ENCODE data around the gene MDM4.
"Not testable (repeated sequence)": the region's sequence is repeated elsewhere in the genome, so short reads cannot be mapped to it uniquely, and the experiment has no call there.

MDM4 gene

DNA sequence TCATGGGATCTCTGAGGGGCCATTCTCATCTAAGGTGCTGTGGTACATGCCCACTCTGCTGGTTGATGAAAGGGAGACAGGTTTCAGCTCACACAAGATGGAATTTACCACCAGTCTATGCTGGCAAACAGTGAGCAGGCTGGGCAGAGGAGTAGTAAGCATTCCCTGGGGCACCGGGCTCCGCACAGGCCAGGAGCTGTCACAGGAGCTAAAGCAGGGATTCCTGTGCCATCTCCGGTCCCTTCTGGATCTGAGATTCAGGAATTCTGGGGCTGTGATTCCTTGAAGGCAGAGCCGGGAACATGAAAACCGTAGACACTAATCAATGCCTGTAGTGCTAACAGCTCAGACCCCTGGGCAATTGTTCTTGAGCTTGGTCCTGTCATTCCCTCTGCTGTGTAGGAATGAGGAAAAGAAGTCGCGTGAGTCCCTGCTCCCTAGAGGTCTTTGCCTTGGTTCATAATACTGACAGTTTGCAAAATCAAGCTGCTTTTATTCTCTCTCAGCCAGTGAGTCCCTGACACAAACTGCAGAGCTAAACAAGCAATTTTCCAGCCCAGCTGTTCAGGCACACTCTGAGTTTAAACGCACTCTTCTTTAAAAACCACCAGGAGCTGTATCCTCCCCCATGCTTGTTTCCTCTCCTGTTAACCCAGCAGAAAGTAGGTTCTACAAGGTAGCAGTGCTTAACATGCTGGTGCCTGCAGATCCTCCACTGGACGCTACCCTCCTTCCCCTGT lies 52.5 kb downstream of the MDM4 start:
- Mint-ChIP-seq H3K27ac (no peak overlapping the region), H3K9me3 (no peaks in the 10 kb centered on the region), H3K4me3 (no peak overlapping the region), H3K36me3 (ENCODE audit: low read depth) (no peaks in the 10 kb centered on the region), H3K27me3 (ENCODE audit: low read depth, poor library complexity) (peaks cover 4% of the 10 kb centered on the region), H3K4me1 (peaks cover 40% of the 10 kb centered on the region)
- TF ChIP-seq, protein P1, sequence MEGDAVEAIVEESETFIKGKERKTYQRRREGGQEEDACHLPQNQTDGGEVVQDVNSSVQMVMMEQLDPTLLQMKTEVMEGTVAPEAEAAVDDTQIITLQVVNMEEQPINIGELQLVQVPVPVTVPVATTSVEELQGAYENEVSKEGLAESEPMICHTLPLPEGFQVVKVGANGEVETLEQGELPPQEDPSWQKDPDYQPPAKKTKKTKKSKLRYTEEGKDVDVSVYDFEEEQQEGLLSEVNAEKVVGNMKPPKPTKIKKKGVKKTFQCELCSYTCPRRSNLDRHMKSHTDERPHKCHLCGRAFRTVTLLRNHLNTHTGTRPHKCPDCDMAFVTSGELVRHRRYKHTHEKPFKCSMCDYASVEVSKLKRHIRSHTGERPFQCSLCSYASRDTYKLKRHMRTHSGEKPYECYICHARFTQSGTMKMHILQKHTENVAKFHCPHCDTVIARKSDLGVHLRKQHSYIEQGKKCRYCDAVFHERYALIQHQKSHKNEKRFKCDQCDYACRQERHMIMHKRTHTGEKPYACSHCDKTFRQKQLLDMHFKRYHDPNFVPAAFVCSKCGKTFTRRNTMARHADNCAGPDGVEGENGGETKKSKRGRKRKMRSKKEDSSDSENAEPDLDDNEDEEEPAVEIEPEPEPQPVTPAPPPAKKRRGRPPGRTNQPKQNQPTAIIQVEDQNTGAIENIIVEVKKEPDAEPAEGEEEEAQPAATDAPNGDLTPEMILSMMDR (IDR thresholded peaks at IDR 0.05) = no peak
- no peak for DNase-seq

DNA sequence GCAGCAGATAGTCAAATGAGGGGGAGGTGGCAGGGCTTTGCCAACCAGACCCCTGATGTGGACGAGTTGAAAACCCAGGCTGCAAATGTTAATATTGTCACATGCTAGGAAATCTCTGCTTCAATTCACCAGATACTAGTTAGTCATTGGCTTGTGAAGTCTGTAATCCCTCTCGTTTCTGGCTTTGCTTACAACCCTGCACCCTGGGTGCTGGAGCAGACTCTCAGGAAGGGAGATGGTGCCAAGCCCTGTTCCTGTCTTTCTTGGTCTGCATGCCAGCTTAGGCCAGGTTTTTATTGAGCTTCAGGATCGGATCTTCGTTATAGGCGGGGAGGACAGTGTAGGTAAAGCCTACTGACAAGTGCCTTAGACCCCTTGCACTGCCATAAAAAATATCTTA lies 53.3 kb downstream of the MDM4 start:
- Mint-ChIP-seq H3K27ac (no peak overlapping the region), H3K9me3 (no peaks in the 10 kb centered on the region), H3K27me3 (ENCODE audit: low read depth, poor library complexity) (peaks cover 5% of the 10 kb centered on the region), H3K4me3 (no peak overlapping the region), H3K4me1 (peaks cover 47% of the 10 kb centered on the region), H3K36me3 (ENCODE audit: low read depth) (no peaks in the 10 kb centered on the region)
- TF ChIP-seq, protein P1 (IDR thresholded peaks at IDR 0.05) = no peak
- DNase-seq = no peak

DNA sequence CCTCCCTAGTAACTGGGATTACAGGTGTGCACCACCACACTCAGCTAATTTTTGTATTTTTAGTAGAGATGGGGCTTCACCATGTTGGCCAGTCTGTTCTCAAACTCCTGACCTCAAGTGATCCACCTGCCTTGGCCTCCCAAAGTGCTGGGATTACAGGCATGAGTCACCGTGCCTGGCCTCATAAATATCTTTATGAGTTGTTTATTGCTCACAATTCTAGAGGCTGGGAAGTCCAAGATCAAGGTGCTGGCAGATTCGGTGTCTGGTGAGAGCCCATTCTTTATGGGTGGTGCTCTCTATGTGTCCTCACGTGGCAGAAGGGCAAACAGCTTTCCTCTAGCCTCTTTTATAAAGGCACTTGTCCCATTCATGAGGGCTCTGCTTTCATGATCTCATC lies 53.8 kb downstream of the MDM4 start:
- H3K27ac Mint-ChIP-seq; H3K27me3 Mint-ChIP-seq (ENCODE audit: low read depth, poor library complexity); H3K9me3 Mint-ChIP-seq; DNase-seq; H3K36me3 Mint-ChIP-seq (ENCODE audit: low read depth); H3K4me3 Mint-ChIP-seq: not testable (repeated sequence)
- peaks cover 53% of the 10 kb centered on the region for H3K4me1 Mint-ChIP-seq

DNA sequence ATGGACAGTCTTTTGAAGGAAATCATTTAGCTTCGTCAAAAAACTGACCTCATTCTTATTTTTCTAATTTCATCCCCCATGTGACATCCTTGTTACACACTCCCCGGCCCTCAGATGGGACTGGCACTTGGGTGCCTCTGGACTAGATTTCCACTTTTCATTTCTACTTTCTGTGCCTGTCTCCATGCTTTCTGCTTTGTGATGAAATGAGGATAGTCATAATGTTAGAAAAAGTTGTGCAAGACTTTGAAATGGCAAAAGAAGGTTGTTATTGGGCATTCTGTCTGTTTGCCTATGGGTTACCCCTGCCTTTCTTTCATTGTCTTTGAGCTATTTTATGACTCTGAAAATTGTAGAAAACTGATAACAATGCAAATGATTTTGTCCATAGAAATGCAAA lies 54.9 kb downstream of the MDM4 start:
- H3K27me3 Mint-ChIP-seq (ENCODE audit: low read depth, poor library complexity) = peaks cover 16% of the 10 kb centered on the region
- TF ChIP-seq, protein P1 (IDR thresholded peaks at IDR 0.05) = no peak
- H3K27ac Mint-ChIP-seq = no peak overlapping the region
- no peak overlapping the region for H3K4me3 Mint-ChIP-seq
- no peaks in the 10 kb centered on the region for H3K36me3 Mint-ChIP-seq (ENCODE audit: low read depth)
- no peak for DNase-seq
- peaks cover 56% of the 10 kb centered on the region for H3K4me1 Mint-ChIP-seq
- no peaks in the 10 kb centered on the region for H3K9me3 Mint-ChIP-seq

DNA sequence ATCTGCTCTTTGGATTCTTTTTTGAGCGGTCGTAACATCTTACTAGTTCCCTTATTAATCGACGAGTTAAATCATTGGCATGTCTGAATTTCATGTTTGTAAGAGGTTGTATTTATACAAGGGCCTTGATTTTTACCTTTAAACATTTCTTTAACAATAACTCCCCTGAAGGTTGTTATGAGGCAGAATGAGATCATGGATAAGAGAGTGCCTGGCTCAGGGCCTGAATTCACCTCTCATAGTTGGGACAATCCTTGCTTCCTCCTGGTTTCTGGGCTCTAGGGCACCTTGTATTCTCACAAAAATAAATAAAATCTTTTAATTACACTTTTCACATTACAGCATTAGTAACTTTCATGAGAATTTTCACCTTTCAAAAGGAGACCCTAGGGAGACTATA lies 55.4 kb downstream of the MDM4 start:
- TF ChIP-seq, protein P1 (IDR thresholded peaks at IDR 0.05) = no peak
- Mint-ChIP-seq H3K36me3 (ENCODE audit: low read depth) (no peaks in the 10 kb centered on the region), H3K4me3 (no peak overlapping the region), H3K9me3 (no peaks in the 10 kb centered on the region), H3K27ac (no peak overlapping the region), H3K4me1 (peaks cover 55% of the 10 kb centered on the region), H3K27me3 (ENCODE audit: low read depth, poor library complexity) (peaks cover 18% of the 10 kb centered on the region)
- DNase-seq = no peak

DNA sequence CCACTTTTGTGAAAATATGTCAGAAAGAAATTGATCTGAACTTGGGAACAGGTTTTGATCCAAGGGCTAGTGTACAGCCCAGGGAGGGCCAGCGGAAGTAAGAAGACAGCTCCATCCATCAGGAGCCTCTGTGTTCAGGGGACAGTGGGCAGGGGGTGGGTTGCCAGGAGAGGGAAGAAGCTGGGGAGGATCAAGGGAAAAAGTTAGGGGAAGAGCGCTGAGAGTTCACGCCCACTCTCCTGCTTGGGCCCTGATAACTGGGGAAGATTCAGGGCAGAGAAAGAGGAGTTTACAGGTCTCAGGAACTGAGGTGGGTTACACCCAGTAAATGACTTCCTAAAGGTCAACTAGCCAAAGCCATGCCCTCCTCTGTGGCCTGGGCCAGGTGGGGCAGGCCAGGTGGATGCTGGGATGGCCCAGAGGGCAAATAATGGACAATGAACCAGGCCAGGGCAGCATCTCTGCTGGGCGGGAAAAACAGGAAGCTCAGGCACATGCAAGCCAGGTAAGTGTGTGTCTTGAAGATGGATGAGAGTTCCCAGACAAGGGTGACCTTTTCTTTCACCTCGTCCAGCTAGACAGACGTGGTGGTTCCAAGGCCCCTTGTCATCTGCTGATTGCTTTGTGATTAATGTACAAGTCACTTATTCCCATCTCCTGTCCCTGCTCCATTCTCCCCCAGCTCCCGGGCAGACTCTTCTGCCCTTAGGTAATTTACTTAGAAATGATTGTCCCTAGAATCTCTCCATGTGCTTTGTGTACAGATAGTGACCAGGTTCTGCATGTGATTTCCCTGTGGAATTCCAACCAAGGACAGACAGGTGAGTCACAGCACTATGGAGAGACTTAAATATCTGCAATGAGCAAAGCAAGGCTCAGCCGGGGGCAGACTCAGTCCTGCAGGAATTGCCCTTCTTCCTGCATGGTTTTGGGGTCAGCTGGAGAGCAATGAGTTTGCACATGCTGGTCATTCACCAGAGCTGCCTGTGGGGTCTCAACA lies 57.0 kb downstream of the MDM4 start:
- TF ChIP-seq, protein P1 (IDR thresholded peaks at IDR 0.05) = no peak
- DNase-seq = no peak
- H3K4me3 Mint-ChIP-seq = no peak overlapping the region
- no peaks in the 10 kb centered on the region for H3K36me3 Mint-ChIP-seq (ENCODE audit: low read depth)
- H3K4me1 Mint-ChIP-seq = peaks cover 53% of the 10 kb centered on the region
- peaks cover 25% of the 10 kb centered on the region for H3K27me3 Mint-ChIP-seq (ENCODE audit: low read depth, poor library complexity)
- peak overlapping the region; percentile 9 for H3K27ac Mint-ChIP-seq
- H3K9me3 Mint-ChIP-seq = no peaks in the 10 kb centered on the region
